Loucy (cell line): ENCODE results near the gene CTU1.

Source experiments
- H2AFZ ChIP-seq: fragments of 200-600 bp; sonication (generic); 2 replicates; pipeline ENCODE4 v1.6.0; 2016; ENCODE audit warnings: antibody characterized with exemption, mild to moderate bottlenecking, low read length, moderate library complexity
- H3F3A ChIP-seq: fragments of 200-600 bp; 2 replicates; pipeline ENCODE4 v1.6.0; 2016; ENCODE audit warnings: antibody characterized with exemption, low read depth, mild to moderate bottlenecking
- H3K27me3 ChIP-seq: fragments of 200-600 bp; sonication (generic); 2 replicates; pipeline ENCODE4 v1.6.1; 2014; ENCODE audit warnings: low read length, mild to moderate bottlenecking; ENCODE audit not compliant: insufficient read depth, poor library complexity, severe bottlenecking
- H3K36me3 ChIP-seq: fragments of 200-600 bp; sonication (generic); 2 replicates; pipeline ENCODE4 v1.6.1; 2016; ENCODE audit warnings: low read length; ENCODE audit not compliant: insufficient read depth
- H3K4me1 ChIP-seq: fragments of 200-600 bp; sonication (generic); 2 replicates; pipeline ENCODE4 v1.5.1; 2014; ENCODE audit warnings: low read length, mild to moderate bottlenecking; ENCODE audit not compliant: insufficient read depth, poor library complexity, severe bottlenecking
- H3K4me2 ChIP-seq: fragments of 200-600 bp; sonication (generic); 2 replicates; pipeline ENCODE4 v1.6.0; 2014; ENCODE audit warnings: antibody characterized with exemption, low read length, low read depth, mild to moderate bottlenecking; ENCODE audit not compliant: poor library complexity, severe bottlenecking
- H3K4me3 ChIP-seq: fragments of 200-600 bp; sonication (generic); 2 replicates; pipeline ENCODE4 v1.5.1; 2014; ENCODE audit warnings: low read length, mild to moderate bottlenecking, mixed read lengths; ENCODE audit not compliant: poor library complexity, severe bottlenecking
- H3K79me2 ChIP-seq: fragments of 200-600 bp; sonication (generic); 2 replicates; pipeline ENCODE4 v1.6.1; 2014; ENCODE audit warnings: low read length; ENCODE audit not compliant: insufficient read depth
- H3K9ac ChIP-seq: fragments of 200-600 bp; sonication (generic); 2 replicates; pipeline ENCODE4 v1.6.0; 2014; ENCODE audit warnings: mild to moderate bottlenecking, low read depth, low read length, moderate library complexity; ENCODE audit not compliant: poor library complexity, severe bottlenecking
- H3K9me2 ChIP-seq: fragments of 200-600 bp; sonication (generic); replicated peaks from 2 replicates; pipeline ENCODE4 v1.6.1; 2016; ENCODE audit warnings: low read depth, low read length, mixed read lengths
- H3K9me3 ChIP-seq: fragments of 200-600 bp; sonication (generic); 2 replicates; pipeline ENCODE4 v1.6.1; 2014; ENCODE audit warnings: mild to moderate bottlenecking, antibody characterized with exemption, low read length, low read depth; ENCODE audit not compliant: insufficient read depth
- H4K20me1 ChIP-seq: fragments of 200-600 bp; sonication (generic); 2 replicates; pipeline ENCODE4 v1.6.0; 2014; ENCODE audit warnings: antibody characterized with exemption, low read length, mild to moderate bottlenecking; ENCODE audit not compliant: insufficient read depth, poor library complexity, severe bottlenecking
- EZH2phosphoT487 ChIP-seq: fragments of 200-600 bp; IDR thresholded peaks from 2 replicates; pipeline ENCODE4 v1.6.1; 2018; ENCODE audit warnings: antibody characterized with exemption, mild to moderate bottlenecking, moderate library complexity, borderline replicate concordance
- TF ChIP-seq, protein P1 (sequence below): fragments of 200-600 bp; sonication (generic); conservative IDR thresholded peaks from 2 replicates; pipeline ENCODE4 v1.5.1; 2014; ENCODE audit warnings: mild to moderate bottlenecking, antibody characterized with exemption, low read length

Gene CTU1

DNA sequence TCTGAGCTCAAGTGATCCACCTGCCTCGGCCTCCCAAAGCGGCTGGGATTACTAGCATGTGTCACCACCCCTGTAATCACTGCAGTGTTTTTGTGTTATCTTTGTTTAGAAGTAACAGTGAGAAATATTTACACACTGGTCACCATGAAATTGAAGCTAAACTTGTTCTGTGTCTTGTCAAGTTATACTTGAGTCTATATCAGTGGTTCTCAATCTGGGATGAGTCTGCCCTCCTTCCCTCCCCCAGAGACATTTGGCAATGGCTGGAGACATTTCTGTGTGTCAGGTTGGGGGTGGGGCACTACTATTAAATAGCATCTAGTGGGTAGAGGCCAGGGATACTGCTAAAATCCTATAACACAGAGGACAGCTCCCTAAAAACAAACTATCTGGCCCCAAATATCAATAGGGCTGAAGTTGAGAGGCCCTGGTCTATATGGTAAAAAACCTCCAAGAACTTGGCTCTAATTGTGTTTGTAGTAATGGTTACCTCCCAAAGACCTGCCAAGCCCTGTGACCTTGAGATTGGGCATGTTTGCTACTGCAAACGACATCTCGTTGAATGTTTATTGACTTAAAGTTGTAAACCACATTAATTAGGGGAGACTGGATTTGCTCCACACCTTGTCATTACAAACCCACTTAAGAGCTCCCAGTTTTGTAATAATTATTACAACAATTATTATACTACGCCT, 6.9 kb downstream of the CTU1 start:
- TF ChIP-seq, protein P1, sequence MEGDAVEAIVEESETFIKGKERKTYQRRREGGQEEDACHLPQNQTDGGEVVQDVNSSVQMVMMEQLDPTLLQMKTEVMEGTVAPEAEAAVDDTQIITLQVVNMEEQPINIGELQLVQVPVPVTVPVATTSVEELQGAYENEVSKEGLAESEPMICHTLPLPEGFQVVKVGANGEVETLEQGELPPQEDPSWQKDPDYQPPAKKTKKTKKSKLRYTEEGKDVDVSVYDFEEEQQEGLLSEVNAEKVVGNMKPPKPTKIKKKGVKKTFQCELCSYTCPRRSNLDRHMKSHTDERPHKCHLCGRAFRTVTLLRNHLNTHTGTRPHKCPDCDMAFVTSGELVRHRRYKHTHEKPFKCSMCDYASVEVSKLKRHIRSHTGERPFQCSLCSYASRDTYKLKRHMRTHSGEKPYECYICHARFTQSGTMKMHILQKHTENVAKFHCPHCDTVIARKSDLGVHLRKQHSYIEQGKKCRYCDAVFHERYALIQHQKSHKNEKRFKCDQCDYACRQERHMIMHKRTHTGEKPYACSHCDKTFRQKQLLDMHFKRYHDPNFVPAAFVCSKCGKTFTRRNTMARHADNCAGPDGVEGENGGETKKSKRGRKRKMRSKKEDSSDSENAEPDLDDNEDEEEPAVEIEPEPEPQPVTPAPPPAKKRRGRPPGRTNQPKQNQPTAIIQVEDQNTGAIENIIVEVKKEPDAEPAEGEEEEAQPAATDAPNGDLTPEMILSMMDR: no peak
- no peak for TF ChIP-seq EZH2phosphoT487
- no peak overlapping the region for H3K4me3 ChIP-seq
- no peaks in the 10 kb centered on the region for H3F3A ChIP-seq
- peak overlapping the region; percentile 27 for H3K4me2 ChIP-seq
- H3K9me2 ChIP-seq: no peaks in the 10 kb centered on the region
- no peak overlapping the region for H2AFZ ChIP-seq
- H3K79me2 ChIP-seq: no peaks in the 10 kb centered on the region
- H3K9me3 ChIP-seq: no peaks in the 10 kb centered on the region
- no peaks in the 10 kb centered on the region for H3K27me3 ChIP-seq
- no peaks in the 10 kb centered on the region for H3K36me3 ChIP-seq
- H3K9ac ChIP-seq: no peak overlapping the region
- H3K4me1 ChIP-seq: peaks cover 3% of the 10 kb centered on the region
- no peaks in the 10 kb centered on the region for H4K20me1 ChIP-seq

DNA sequence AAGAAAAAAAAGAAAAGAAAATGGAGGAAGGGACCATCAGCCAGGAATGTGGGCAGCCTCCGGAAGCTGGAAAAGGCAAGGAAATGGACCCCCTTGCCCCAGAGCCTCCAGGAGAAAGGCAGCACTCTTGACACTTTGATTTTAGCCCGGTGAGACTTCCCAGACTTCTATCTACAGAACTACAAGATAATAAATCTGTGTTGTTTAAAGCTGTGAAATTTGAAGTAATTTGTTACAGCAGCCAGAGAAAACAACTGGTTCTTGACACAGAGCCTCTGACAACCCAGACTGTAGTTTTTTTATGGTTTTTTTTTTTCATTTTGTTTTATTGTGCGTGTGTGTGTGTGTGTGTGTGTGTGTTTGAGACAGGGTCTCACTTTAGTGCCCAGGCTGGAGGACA, 7.6 kb downstream of the CTU1 start:
- H3K36me3 ChIP-seq: no peaks in the 10 kb centered on the region
- no peaks in the 10 kb centered on the region for H3F3A ChIP-seq
- no peaks in the 10 kb centered on the region for H3K27me3 ChIP-seq
- no peak for TF ChIP-seq EZH2phosphoT487
- TF ChIP-seq, protein P1: no peak
- H3K4me3 ChIP-seq: no peak overlapping the region
- H3K9ac ChIP-seq: no peak overlapping the region
- H3K9me2 ChIP-seq: no peaks in the 10 kb centered on the region
- H2AFZ ChIP-seq: no peak overlapping the region
- H3K4me2 ChIP-seq: peak overlapping the region; percentile 27
- H4K20me1 ChIP-seq: no peaks in the 10 kb centered on the region
- no peaks in the 10 kb centered on the region for H3K4me1 ChIP-seq
- H3K9me3 ChIP-seq: no peaks in the 10 kb centered on the region
- H3K79me2 ChIP-seq: no peaks in the 10 kb centered on the region

DNA sequence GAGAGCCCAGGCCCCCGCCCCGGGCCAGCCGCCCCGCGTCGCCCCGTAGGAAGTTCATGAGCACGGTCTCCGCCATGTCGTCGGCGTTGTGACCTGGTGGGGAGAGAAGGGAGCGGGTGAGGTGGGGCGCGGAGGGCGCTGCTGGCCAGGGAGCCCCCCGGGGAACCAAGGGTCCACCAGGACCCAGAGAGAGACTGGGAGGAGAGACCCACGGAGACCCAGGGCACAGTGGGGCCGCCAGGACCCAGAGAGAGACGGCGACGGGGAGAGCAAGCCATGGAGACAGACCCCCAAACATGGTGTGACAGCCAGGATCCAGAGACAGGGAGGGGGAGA, 9.2 kb downstream of the CTU1 start:
- no peaks in the 10 kb centered on the region for H3K9me3 ChIP-seq
- no peak overlapping the region for H3K4me3 ChIP-seq
- no peak overlapping the region for H2AFZ ChIP-seq
- H3K36me3 ChIP-seq: no peaks in the 10 kb centered on the region
- no peaks in the 10 kb centered on the region for H3F3A ChIP-seq
- H3K27me3 ChIP-seq: no peaks in the 10 kb centered on the region
- H3K9me2 ChIP-seq: no peaks in the 10 kb centered on the region
- TF ChIP-seq EZH2phosphoT487: no peak
- TF ChIP-seq, protein P1: no peak
- no peak overlapping the region for H3K9ac ChIP-seq
- no peak overlapping the region for H3K4me2 ChIP-seq
- no peaks in the 10 kb centered on the region for H4K20me1 ChIP-seq
- no peaks in the 10 kb centered on the region for H3K79me2 ChIP-seq
- H3K4me1 ChIP-seq: no peaks in the 10 kb centered on the region
